Medulla oblongata (tissue), 1 donor: ENCODE results near the gene NIP7.
A peak's percentile ranks its signal among the peaks of the same experiment; 100 is the strongest.

Source experiments
- DNase-seq: peaks from one replicate; pipeline ENCODE4 v3.0.0-alpha.2; 2015; ENCODE audit errors: extremely low spot score

The NIP7 gene

DNA sequence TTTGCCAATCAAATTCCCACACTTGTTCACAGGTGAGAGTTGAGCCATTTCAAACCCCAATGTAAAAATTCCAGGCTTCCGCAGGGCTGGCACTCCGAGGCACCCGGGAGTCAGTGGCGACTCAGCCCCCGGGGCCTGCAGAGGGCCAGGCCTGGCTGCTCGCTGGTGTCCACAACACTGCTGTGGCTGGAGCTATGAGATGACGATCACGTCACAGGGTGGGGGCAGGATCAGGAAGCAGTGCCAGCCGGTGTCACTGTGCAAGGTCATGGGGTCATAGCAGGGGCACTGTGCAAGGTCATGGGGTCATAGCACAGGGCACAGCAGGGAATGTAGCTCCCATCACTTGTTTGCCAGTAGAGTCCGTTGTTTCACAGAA lies 20.7 kb upstream of the NIP7 start:
- DNase-seq = no peak

- no peak for DNase-seq
Measured at GRCh38 chr16:69319381-69319780, 20.2 kb upstream of the NIP7 start.

DNA sequence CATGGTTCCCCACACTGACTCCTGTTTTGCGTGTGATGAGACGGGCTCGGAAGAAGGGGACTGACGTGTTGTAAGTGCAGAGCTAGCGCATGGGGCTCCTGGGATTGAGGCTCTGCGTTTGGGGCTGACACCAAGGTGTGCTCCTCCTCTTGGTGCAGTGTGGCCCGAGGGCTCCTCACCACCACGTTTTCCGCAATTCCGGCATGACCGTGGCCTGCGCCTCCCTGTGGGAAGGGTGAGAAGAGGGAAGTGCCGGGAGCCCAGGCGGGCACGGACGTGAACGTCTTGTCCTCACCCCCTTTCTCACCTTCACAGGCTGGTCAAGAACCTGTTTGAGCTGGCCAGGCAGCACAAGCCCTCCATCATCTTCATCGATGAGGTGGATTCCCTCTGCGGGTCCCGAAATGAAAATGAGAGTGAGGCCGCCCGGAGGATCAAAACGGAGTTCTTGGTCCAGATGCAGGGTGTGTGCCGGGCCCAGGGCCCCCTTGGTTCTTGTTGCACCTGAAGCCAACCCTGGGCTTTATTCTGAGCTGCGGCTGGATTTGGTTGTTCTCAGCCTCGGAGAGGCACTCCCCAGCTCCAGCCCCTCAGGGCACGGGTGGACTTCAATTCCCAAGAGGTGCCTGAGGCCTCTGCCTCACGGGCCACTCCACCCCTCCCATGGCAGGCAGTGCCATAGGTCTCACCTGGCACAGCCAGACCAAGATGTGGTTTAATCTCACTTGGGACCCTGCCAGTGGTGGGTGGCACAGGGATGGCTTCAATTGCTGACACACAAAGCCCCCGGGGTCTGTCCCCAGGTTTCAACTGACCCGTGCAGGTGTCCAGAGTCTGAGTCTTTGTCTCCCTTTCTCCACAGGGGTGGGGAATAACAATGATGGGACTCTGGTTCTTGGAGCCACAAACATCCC lies 19.5 kb upstream of the NIP7 start:
- DNase-seq = no peak

DNA sequence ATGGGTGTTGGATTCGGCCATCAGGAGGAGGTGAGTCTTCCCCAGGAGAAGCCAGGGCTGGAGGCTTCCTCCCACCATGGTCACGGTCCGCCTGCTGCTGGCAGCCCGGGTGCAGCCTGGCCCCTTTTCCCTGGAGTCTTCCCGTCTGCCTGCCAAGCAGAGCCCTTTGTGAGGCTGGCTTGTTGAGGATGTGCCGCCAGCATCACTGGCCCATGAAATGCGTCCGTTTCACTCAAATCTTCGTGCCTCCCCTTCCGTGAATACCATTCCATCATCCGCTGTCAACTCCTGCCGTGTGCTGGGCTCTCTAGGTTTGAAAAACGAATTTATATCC lies 18.9 kb upstream of the NIP7 start:
- no peak for DNase-seq

DNA sequence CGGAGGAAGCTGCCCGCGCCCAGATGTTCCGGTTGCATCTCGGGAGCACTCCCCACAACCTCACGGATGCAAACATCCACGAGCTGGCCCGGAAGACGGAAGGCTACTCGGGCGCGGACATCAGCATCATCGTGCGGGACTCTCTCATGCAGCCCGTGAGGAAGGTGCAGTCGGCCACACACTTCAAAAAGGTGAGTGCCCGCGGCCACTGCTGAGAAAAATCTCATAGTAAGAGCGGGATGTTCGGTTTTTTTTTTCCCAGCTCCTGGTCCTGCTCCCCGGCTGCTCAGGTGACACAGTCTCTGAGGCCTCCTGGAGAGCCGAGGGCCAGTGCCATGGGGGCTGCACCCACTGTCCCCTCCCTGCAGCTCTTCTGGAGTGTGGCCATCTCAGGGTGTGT lies 18.5 kb upstream of the NIP7 start:
- DNase-seq = no peak

- DNase-seq = no peak
Measured at GRCh38 chr16:69322343-69322742, 17.2 kb upstream of the NIP7 start.

GRCh38 chr16:69323415-69323814 lies 16.2 kb upstream of the NIP7 start:
- no peak for DNase-seq

DNA sequence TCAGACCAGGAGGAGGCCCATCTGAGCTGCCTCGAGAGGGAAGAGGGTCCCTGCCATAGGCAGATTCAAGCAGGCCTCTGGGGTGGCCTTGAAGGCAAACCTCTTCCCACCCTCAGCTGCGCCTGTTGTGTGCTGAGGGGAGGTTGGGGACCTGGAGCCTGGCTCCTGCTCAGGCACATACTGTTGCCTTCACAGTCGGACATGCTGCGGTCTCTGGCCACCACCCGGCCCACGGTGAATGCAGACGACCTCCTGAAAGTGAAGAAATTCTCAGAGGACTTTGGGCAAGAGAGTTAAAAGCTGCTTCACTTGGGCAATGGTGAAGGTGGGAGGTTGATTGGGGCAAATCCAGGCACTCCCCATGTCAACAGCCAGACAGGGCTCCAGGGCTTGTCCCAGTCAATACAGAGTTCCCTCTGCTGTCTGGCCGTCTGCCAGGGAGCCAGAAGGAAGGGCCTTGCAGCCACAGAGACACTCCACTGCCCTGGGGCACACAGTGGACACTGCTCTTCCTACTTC lies 15.5 kb upstream of the NIP7 start:
- peak; percentile 68 for DNase-seq

DNA sequence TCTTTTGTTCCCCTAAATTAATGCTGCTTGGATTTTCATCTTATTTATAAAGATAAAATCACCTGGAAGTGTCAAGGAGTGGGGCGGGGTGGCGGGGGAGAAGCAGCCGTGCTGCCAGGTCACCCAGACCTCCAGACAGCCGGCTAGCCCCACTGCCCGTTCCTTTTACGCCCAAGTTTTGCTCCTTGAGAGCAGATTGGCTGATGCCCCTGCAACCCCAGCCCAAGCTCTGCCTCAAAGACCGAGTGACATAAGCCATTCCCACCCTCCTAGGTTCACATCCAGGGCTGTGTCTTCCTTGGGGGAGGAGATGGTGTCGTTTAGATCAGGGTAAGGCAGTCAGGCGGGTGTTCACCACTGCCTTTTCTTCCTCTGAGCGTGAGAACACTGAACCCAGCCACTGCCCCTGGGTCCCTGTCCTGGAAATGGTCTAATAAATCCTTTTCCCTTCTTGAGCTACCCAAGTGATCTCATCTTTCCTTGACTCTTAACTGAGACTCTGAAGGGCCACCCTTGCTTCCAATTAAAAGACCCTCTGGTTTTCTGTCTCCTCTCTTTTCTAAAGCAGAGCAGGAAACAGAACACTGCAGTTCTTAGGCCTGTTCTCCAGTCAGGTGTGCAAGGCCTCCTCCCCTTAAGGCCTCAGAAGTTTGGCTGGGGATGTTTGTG lies 14.9 kb upstream of the NIP7 start:
- DNase-seq = no peak

DNA sequence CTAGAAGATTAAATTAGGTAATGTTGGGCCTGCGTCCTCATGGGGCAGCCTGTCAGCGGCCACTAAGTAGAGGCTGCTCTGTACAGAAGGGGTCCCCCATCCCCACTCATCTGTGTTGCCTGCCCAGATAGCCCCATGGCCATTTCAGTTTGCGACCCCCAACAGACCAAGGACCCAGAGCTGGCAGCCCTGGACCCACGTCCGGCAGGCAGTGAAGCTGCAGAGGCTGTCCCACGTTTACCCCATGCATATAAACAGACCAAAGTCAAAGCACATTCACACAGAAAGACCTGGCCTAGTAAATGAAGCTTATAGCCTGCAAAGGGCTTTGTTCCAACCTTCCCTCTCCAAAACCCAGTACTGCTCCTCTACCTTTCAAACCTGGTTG lies 13.8 kb upstream of the NIP7 start:
- DNase-seq = no peak

- no peak for DNase-seq
Measured at GRCh38 chr16:69326172-69326873, 13.2 kb upstream of the NIP7 start.

DNA sequence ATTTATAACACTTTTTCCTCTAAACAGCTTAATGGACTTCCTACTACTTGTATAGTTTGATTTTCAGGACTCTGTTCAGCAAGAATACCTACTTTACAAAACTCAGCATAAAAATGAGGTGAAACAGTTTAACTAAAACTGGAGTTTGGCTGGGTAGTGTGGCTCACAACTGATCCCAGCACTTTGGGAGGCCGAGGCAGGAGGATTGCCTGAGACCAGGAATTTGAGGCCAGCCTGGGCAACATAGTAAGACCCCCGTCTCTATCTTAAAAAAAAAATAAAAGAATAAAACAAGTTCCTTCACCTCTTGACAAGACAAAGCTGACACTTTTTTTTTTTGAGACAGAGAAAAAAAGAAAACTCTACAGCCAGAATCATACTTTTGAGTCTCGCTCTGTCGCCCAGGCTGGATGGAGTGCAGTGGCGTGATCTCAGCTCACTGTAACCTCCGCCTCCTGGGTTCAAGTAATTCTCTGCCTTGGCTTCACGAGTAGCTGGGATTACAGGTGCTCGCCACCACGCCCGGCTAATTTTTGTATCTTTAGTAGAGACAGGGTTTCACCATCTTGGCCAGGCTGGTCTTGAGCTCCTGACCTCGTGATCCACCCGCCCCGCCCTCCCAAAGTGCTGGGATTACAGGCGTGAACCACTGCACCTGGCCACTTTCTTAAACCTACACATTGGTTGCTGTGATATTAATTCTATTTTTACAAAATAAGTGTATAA lies 11.8 kb upstream of the NIP7 start:
- DNase-seq = no peak

DNA sequence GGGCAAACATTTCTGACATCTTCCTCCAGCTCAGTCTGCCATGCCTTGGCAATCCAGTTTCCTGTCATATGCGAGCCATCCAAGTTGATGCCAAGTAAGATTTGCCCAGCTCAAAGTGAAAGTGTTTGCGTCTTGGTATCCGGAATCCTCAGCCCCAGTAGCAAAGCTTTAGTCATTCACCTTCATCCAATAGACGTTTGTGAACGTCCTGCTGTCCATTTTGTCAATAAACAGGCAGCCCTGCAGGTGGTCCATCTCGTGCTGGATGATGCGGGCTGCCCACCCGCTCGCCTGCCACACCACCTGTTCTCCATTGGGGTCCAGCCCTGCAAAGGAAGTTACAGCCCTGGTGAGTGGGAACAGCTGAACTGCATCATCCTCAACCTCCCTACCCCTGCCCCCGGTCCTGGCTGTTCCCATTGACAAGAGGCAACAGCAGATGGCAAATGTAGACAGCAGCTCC lies 10.7 kb upstream of the NIP7 start:
- no peak for DNase-seq

- DNase-seq = no peak
Measured at GRCh38 chr16:69329369-69330285, 9.9 kb upstream of the NIP7 start.

GRCh38 chr16:69330286-69331109 lies 9.1 kb upstream of the NIP7 start, which contains the start of gene PDF:
Gene PDF, minus strand, starts transcription at chr16:69330588. Its CDS starts 18 bp downstream, at chr16:69330570.
- DNase-seq = peak; percentile 95

- no peak for DNase-seq
Measured at GRCh38 chr16:69334696-69335095, 4.9 kb upstream of the NIP7 start.

DNA sequence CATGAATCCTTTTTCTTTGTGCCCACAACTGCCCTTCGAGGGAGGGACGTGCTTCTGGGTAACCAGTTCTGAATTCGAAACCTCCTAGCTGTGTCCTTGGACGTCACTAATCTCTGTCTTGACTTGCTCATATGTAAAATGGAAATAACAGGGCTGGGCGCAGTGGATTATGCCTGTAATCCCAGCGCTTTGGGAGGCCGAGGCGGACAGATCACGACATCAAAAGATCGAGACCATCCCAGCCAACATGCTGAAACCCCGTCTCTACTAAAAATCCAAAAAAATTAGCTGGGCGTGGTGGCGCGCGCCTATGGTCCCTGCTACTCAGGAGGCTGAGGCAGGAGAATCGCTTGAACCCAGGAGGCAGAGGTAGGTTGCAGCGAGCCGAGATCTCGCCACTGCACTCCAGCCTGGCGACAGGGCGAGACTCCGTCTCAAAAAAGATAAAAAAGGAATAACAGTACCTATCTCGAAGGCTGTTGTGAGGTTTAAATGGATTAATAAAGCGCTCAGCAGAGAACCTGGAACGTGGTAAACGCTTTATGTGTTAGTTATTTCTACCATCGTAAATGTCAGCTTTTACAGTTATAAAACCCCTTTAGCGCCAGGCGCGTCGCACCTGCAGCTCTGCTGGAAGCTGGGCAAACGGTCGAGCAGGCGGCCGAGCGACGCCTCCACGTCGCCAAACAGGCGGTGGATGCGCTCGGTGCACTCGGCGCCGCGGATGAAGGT lies 849 bp upstream of the NIP7 start:
- DNase-seq = no peak

DNA sequence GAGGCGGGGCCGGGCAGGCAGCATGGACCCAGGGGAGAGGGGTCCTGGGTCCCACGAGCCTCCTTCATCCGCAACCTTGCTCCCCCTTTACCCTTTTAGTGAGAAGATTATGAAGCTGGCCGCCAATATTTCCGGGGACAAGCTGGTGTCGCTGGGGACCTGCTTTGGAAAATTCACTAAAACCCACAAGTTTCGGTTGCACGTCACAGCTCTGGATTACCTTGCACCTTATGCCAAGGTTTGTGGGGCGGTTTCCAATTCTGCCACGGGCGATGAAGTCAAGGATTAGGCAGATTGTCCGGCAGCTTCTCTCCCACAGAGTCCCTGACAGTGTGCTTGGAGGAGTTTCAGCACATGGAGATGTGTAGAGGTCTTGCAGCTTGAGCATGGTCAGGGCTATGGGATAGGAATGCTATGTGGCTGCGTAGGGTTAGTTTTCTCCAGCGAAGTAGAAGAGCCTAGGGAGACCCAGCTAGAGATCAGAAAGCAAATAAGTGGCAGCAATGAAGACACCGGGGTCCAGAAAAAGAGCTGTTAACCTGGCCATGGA lies 598 bp downstream of the NIP7 start:
- no peak for DNase-seq

DNA sequence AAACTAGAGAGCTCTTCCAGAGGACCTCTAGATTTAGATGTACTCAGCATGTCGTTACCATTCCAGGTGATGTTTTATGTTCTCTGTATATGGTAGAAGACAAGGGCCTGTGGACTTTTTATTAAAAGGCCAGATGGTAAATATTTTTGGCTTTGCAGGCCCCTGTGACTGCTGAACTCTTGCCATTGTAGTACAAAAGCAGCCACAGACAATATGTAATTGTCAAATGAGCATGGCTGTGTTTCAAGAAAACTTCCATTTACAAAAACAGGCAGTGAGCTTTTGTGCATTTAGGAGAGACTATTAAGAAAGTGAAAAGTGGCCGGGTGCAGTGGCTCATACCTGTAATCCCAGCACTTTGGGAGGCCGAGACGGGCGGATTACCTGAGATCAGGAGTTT lies 4.6 kb downstream of the NIP7 start:
- no peak for DNase-seq
